ENCODE data around the gene ASCC3.

Gene ASCC3

GRCh38 chr6:100504786-100505737, 376.1 kb downstream of the ASCC3 start:
- no peak for DNase-seq (ENCODE audit: low read depth in 2 of 2)

DNA sequence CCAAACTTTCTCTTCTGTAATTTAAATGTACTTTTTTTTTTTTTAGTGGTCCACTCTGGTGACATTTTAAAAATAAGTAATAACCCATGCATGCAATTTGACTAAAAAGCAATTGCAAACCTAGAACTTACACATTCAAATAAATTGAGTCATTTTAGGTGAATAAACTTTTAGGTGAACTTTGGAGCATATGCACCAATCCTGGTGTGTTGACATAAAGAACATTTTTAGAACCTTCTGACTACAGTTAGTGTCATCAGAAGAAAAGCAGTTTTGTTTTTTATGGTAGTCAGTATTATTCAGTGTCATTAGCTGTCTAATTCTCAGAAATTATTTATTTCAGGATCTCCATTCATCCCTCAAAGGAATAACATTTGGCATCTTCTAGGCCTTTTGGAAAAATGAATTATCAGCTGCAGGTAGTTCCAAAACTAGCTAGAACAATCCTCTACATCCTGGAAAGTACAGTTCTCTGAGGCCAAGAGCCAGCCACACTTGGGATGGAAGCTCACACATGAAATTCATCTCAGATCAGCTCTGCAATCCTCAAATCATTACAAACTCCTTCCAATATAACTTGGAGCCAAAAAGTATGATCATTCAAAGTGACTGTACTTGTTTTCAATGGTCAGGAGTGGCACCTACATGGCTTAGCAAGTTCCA, 378.0 kb downstream of the ASCC3 start:
- no peak for DNase-seq (ENCODE audit: low read depth in 2 of 2)

GRCh38 chr6:100493206-100493888, 387.8 kb downstream of the ASCC3 start:
- no peak for DNase-seq (ENCODE audit: low read depth in 2 of 2)

- DNase-seq (ENCODE audit: low read depth in 2 of 2), result no peak
Measured at GRCh38 chr6:100491952-100492670, 389.0 kb downstream of the ASCC3 start.

- no peak for DNase-seq (ENCODE audit: low read depth in 2 of 2)
Measured at GRCh38 chr6:100490065-100490464, 391.1 kb downstream of the ASCC3 start.

GRCh38 chr6:100488244-100488643, 392.9 kb downstream of the ASCC3 start:
- no peak for DNase-seq (ENCODE audit: low read depth in 2 of 2)

DNA sequence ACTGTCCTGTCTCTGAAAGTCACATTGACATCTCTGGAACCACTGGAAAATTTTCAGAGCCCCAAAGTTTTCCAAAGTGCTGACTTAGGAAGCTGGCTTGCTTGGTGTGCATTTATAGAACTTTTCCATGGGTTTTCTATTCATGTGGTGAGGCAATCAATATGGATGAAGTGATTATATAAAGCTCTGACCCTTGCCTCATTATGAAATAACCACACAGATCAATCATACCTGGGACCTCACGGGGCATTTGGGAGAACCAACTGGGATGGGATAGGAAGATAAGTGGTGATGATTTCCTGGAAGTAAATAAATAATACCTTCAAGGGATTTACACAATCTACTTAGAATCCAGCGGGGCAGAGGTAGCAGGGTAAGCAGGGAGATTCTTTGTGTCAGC, 393.5 kb downstream of the ASCC3 start:
- no peak for DNase-seq (ENCODE audit: low read depth in 2 of 2)

DNA sequence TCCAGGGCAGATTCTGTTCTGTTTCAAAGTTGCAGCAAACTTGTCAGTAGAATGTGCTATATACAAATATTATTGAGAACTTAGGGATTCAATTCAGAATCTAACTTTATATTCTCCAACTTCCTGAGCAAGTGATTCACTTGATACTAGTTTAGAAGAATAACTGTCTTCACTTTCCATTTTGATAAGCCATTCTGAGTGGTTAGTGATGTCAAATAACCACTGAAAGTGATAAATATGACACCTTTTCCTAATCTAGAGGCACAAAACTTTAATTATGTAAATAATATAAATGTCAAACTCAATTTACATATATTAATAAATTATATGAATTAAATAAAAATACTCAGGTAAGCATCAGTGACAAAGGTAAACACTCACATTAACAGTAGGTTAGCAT, 395.9 kb downstream of the ASCC3 start:
- no peak for DNase-seq (ENCODE audit: low read depth in 2 of 2)

GRCh38 chr6:100484474-100484873, 396.7 kb downstream of the ASCC3 start:
- DNase-seq (ENCODE audit: low read depth in 2 of 2), result no peak

- DNase-seq (ENCODE audit: low read depth in 2 of 2), result no peak
Measured at GRCh38 chr6:100482698-100483097, 398.4 kb downstream of the ASCC3 start.

- no peak for DNase-seq (ENCODE audit: low read depth in 2 of 2)
Measured at GRCh38 chr6:100479179-100480035, 401.7 kb downstream of the ASCC3 start.

- DNase-seq (ENCODE audit: low read depth in 2 of 2), result no peak
Measured at GRCh38 chr6:100475554-100476320, 405.4 kb downstream of the ASCC3 start.

- no peak for DNase-seq (ENCODE audit: low read depth in 2 of 2)
Measured at GRCh38 chr6:100473182-100473581, 407.9 kb downstream of the ASCC3 start.

- DNase-seq (ENCODE audit: low read depth in 2 of 2), result no peak
Measured at GRCh38 chr6:100472674-100473073, 408.5 kb downstream of the ASCC3 start.

GRCh38 chr6:100470422-100471120, 410.6 kb downstream of the ASCC3 start:
- DNase-seq (ENCODE audit: low read depth in 2 of 2), result no peak

- no peak for DNase-seq (ENCODE audit: low read depth in 2 of 2)
Measured at GRCh38 chr6:100469101-100469859, 411.8 kb downstream of the ASCC3 start.

DNA sequence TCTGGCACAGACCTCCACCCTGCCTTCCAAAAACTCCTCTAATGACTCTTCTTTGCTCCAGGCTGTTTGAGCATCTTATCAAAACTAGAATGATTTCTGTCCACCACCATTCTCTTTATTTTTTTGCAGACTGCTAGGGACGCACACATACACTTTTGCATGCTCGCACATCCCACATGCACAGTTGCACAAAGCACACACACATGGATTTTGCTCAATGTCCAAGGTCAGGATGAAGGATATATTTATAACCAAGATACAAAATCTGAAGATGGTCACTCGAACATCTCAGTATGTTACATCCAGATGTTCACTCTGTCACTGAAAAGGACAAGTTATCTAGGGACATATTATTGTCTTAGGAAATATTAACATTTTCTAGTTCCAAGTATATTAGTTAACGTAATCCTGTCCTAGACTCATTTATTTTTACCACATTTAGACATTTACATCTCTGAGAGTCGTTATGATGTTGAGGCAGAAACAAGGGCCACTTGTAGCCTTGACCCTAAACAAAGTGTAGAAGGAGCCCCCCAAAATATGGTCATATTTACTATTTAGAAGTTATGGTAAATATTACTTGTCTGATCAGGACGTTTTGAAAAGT, 413.0 kb downstream of the ASCC3 start:
- DNase-seq (ENCODE audit: low read depth in 2 of 2), result no peak
